Measurements from ENCODE around the gene PET117. TPM values are rescaled to one million over a fixed set of nuclear protein-coding genes. Genes with fewer than 3 reads are reported as not detected.

The PET117 gene
- total and polyA plus RNA-seq, 2 donors (not counting 3 experiments of a cell fraction or from before 2014, with no cell fraction given), result 4.6 to 11.4 TPM

DNA sequence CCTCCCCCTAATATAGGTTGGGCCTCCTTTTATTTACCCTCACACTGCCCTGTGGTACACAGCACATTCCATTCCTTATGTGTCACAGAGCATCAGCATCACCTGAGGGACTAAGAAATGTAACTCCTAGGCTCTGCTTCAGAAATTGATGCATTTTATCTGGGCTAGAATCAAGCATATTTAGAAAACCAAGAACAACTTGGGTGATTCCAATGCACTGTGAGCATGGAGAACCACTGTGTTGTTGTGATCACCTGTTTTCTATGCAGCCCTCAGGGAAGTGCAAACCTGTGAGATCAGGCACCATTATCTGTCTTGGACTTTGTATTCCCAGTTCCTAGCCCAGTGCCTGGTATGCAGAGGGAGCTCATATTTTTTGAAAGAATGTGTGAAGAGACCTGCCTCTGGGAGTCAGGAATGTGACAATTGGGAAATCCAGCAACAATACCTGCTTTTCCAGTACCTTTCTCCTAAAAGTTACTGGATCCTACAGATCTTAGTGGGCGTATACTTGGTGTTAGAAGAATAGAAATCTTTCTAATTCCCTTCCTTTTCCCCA, 7.0 kb downstream of the PET117 start:
- H3K27me3 ChIP-seq (ENCODE audit: control insufficient read depth in 2 of 2, insufficient read depth in 2 of 2, low read length in 2 of 2), result no peaks in the 10 kb centered on the region
- TF ChIP-seq JUN (IDR thresholded peaks at IDR 0.05; ENCODE audit: borderline replicate concordance, insufficient read depth, insufficient read length, low read depth), result no peak
- TF ChIP-seq POLR2AphosphoS5 (IDR thresholded peaks at IDR 0.05; ENCODE audit: insufficient read depth, low read depth, low read length), result no peak
- no peak for TF ChIP-seq GATA2 (IDR thresholded peaks at IDR 0.05; ENCODE audit: insufficient read depth, insufficient read length, low read depth, low read length)
- no peak for TF ChIP-seq EZH2 (IDR thresholded peaks at IDR 0.05; ENCODE audit: borderline replicate concordance, low read depth, low read length, severe bottlenecking)
- TF ChIP-seq MYC (IDR thresholded peaks at IDR 0.05; ENCODE audit: low read depth, low read length), result no peak
- TF ChIP-seq, protein P1, sequence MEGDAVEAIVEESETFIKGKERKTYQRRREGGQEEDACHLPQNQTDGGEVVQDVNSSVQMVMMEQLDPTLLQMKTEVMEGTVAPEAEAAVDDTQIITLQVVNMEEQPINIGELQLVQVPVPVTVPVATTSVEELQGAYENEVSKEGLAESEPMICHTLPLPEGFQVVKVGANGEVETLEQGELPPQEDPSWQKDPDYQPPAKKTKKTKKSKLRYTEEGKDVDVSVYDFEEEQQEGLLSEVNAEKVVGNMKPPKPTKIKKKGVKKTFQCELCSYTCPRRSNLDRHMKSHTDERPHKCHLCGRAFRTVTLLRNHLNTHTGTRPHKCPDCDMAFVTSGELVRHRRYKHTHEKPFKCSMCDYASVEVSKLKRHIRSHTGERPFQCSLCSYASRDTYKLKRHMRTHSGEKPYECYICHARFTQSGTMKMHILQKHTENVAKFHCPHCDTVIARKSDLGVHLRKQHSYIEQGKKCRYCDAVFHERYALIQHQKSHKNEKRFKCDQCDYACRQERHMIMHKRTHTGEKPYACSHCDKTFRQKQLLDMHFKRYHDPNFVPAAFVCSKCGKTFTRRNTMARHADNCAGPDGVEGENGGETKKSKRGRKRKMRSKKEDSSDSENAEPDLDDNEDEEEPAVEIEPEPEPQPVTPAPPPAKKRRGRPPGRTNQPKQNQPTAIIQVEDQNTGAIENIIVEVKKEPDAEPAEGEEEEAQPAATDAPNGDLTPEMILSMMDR (IDR thresholded peaks at IDR 0.05; ENCODE audit: extremely low read depth in 1 of 2, insufficient read depth in 1 of 2, low read depth in 1 of 2, low read length in 2 of 2), result no peak
- TF ChIP-seq, protein P2, sequence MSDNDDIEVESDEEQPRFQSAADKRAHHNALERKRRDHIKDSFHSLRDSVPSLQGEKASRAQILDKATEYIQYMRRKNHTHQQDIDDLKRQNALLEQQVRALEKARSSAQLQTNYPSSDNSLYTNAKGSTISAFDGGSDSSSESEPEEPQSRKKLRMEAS (IDR thresholded peaks at IDR 0.05; ENCODE audit: insufficient read depth, insufficient read length), result no peak
- no peak for TF ChIP-seq POLR2A (IDR thresholded peaks at IDR 0.05; ENCODE audit: low read depth, low read length)
- no peak for TF ChIP-seq FOS (IDR thresholded peaks at IDR 0.05; ENCODE audit: borderline replicate concordance, insufficient read depth, low read length)
- peaks cover 6% of the 10 kb centered on the region for H3K79me2 ChIP-seq (ENCODE audit: control insufficient read depth, insufficient read depth, low read length)
- no peak for FAIRE-seq
- no peak overlapping the region for H2AFZ ChIP-seq (ENCODE audit: low read depth, low read length)
- H3K4me1 ChIP-seq (ENCODE audit: control insufficient read depth, extremely low read depth, insufficient read depth, low read length), result no peaks in the 10 kb centered on the region
- no peaks in the 10 kb centered on the region for H3K9me1 ChIP-seq (replicated peaks; ENCODE audit: control insufficient read depth, extremely low read depth, insufficient read depth, low read length)
- peaks cover 3 to 6% of the 10 kb centered on the region in 2 experiments for H3K36me3 ChIP-seq (ENCODE audit: control insufficient read depth in 2 of 2, extremely low read depth in 1 of 2, insufficient read depth in 2 of 2, low read length in 2 of 2)
- H3K27ac ChIP-seq (ENCODE audit: insufficient read depth, low read depth, low read length), result no peak overlapping the region
- no peak for DNase-seq (ENCODE audit: low read depth, low spot score)
- no peaks in the 10 kb centered on the region for H3K9me3 ChIP-seq (replicated peaks; ENCODE audit: control insufficient read depth, insufficient read depth, low read length)
- no TSS peak for BruUV-seq (replicated peaks)
- dilution Hi-C loops (cut with MboI; ENCODE audit: extremely low pct_ligation_motif_present, low sequenced_read_pairs) (no loop called here), intact Hi-C loops (cut with micrococcal nuclease) (no loop called here)
- H3K4me3 ChIP-seq (replicated peaks in 1 of 3; ENCODE audit: insufficient read depth in 1 of 3, low read depth in 1 of 3, low read length in 3 of 3), result no peak overlapping the region
- POLR2A ChIA-PET, result no interaction called here
- H3K9ac ChIP-seq (replicated peaks; ENCODE audit: extremely low read depth, insufficient read depth, low read length), result no peak overlapping the region
- H4K20me1 ChIP-seq (replicated peaks; ENCODE audit: control insufficient read depth, extremely low read depth, insufficient read depth, low read length), result no peaks in the 10 kb centered on the region
- CTCF ChIA-PET, result no interaction called here
- no peak overlapping the region for H3K4me2 ChIP-seq (ENCODE audit: insufficient read depth, low read length)

Data from endothelial cell of umbilical vein (primary cell).